ENCODE data around the gene DLL4. TPM values are rescaled to one million over a fixed set of nuclear protein-coding genes. Genes with fewer than 3 reads are reported as not detected.

DLL4 gene
- polyA plus RNA-seq, 1 donor from 2014 or later, result 2.2 TPM

DNA sequence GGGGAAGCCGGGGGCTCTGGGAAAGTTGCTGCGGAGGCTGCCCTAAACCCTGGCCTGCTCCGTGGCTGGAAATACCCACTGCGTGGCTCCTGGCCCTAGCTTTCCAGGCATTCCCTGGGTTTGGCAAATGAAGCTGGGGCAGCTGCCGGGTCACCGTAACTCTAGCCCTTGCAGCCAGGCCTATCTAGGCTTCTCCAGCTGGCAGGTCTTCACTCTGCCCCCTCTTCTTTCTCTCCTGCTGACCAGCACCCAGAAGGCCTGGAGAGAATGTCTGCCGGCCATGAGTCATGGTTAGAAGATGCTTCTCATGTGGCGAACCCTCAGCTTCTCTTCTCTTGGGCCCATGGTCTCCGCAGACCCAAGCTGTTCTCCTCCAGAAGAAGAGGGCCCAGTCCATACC is 5.6 kb upstream of the DLL4 start:
- H3K9ac ChIP-seq (ENCODE audit: low read length), result no peak overlapping the region
- no peaks in the 10 kb centered on the region for H3K36me3 ChIP-seq (ENCODE audit: insufficient read depth, low read length)
- H3K4me3 ChIP-seq (ENCODE audit: low read length), result no peak overlapping the region
- H3K79me2 ChIP-seq (replicated peaks; ENCODE audit: insufficient read depth, low read length), result no peaks in the 10 kb centered on the region
- H3K9me2 ChIP-seq (ENCODE audit: insufficient read depth, low read length), result no peaks in the 10 kb centered on the region
- no peaks in the 10 kb centered on the region for H3K9me3 ChIP-seq (ENCODE audit: low read length)
- no peak overlapping the region for H3K27ac ChIP-seq (ENCODE audit: low read length)
- no peaks in the 10 kb centered on the region for H4K20me1 ChIP-seq (ENCODE audit: insufficient read depth)
- TF ChIP-seq TAF1 (IDR thresholded peaks at IDR 0.05; ENCODE audit: low read depth) (no peak), POLR2AphosphoS5 (IDR thresholded peaks at IDR 0.05) (no peak), MXI1 (conservative IDR thresholded peaks at IDR 0.05; ENCODE audit: poor library complexity, severe bottlenecking) (no peak), SMC3 (conservative IDR thresholded peaks at IDR 0.05; ENCODE audit: poor library complexity) (no peak), RAD21 (conservative IDR thresholded peaks at IDR 0.05) (no peak), EP300 (conservative IDR thresholded peaks at IDR 0.05; ENCODE audit: poor library complexity, severe bottlenecking) (no peak), EZH2 (IDR thresholded peaks at IDR 0.05; ENCODE audit: borderline replicate concordance, insufficient read depth, low read length, poor library complexity, severe bottlenecking) (no peak)
- TF ChIP-seq, protein P1, sequence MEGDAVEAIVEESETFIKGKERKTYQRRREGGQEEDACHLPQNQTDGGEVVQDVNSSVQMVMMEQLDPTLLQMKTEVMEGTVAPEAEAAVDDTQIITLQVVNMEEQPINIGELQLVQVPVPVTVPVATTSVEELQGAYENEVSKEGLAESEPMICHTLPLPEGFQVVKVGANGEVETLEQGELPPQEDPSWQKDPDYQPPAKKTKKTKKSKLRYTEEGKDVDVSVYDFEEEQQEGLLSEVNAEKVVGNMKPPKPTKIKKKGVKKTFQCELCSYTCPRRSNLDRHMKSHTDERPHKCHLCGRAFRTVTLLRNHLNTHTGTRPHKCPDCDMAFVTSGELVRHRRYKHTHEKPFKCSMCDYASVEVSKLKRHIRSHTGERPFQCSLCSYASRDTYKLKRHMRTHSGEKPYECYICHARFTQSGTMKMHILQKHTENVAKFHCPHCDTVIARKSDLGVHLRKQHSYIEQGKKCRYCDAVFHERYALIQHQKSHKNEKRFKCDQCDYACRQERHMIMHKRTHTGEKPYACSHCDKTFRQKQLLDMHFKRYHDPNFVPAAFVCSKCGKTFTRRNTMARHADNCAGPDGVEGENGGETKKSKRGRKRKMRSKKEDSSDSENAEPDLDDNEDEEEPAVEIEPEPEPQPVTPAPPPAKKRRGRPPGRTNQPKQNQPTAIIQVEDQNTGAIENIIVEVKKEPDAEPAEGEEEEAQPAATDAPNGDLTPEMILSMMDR (IDR thresholded peaks at IDR 0.05; ENCODE audit: poor library complexity, severe bottlenecking), result no peak
- TF ChIP-seq, protein P2, sequence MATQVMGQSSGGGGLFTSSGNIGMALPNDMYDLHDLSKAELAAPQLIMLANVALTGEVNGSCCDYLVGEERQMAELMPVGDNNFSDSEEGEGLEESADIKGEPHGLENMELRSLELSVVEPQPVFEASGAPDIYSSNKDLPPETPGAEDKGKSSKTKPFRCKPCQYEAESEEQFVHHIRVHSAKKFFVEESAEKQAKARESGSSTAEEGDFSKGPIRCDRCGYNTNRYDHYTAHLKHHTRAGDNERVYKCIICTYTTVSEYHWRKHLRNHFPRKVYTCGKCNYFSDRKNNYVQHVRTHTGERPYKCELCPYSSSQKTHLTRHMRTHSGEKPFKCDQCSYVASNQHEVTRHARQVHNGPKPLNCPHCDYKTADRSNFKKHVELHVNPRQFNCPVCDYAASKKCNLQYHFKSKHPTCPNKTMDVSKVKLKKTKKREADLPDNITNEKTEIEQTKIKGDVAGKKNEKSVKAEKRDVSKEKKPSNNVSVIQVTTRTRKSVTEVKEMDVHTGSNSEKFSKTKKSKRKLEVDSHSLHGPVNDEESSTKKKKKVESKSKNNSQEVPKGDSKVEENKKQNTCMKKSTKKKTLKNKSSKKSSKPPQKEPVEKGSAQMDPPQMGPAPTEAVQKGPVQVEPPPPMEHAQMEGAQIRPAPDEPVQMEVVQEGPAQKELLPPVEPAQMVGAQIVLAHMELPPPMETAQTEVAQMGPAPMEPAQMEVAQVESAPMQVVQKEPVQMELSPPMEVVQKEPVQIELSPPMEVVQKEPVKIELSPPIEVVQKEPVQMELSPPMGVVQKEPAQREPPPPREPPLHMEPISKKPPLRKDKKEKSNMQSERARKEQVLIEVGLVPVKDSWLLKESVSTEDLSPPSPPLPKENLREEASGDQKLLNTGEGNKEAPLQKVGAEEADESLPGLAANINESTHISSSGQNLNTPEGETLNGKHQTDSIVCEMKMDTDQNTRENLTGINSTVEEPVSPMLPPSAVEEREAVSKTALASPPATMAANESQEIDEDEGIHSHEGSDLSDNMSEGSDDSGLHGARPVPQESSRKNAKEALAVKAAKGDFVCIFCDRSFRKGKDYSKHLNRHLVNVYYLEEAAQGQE (IDR thresholded peaks at IDR 0.05; ENCODE audit: borderline replicate concordance), result no peak
- peaks cover 61% of the 10 kb centered on the region for H3K27me3 ChIP-seq (ENCODE audit: insufficient read depth, low read depth, low read length)
- H3K4me2 ChIP-seq (ENCODE audit: low read length), result no peak overlapping the region
- H2AFZ ChIP-seq (ENCODE audit: low read depth, low read length), result no peak overlapping the region
- H3F3A ChIP-seq (ENCODE audit: insufficient read depth, low read length, poor library complexity, severe bottlenecking), result no peaks in the 10 kb centered on the region

DNA sequence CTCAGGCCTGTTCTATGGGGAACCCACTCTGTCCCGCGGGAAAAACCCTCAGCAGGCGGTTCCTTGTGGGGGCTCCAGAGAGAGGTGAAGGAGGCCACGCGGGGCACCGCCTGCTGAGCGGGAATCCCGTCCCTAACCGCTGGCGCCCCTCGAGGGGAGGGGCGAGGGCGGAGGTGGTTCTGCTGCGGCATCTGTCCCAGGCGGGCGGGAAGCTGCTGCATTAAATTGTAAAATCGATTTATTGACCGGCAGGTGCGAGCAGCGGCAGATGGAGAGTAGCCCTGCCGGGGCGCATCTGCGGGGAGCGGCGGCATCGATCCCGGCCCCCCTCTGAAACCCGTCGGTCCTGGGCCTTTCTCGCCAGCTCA is 3.7 kb upstream of the DLL4 start:
- Histone ChIP-seq H3K27ac (ENCODE audit: low read length) (no peak overlapping the region), H3K27me3 (ENCODE audit: insufficient read depth, low read depth, low read length) (peaks cover 80% of the 10 kb centered on the region), H3K9me3 (ENCODE audit: low read length) (no peaks in the 10 kb centered on the region), H2AFZ (ENCODE audit: low read depth, low read length) (no peak overlapping the region), H3K36me3 (ENCODE audit: insufficient read depth, low read length) (no peaks in the 10 kb centered on the region), H3K4me3 (ENCODE audit: low read length) (peak overlapping the region; percentile 61), H3K4me2 (ENCODE audit: low read length) (no peak overlapping the region), H3F3A (ENCODE audit: insufficient read depth, low read length, poor library complexity, severe bottlenecking) (peaks cover 3% of the 10 kb centered on the region), H3K9ac (ENCODE audit: low read length) (no peak overlapping the region), H3K79me2 (replicated peaks; ENCODE audit: insufficient read depth, low read length) (no peaks in the 10 kb centered on the region), H3K9me2 (ENCODE audit: insufficient read depth, low read length) (no peaks in the 10 kb centered on the region), H4K20me1 (ENCODE audit: insufficient read depth) (no peaks in the 10 kb centered on the region)
- TF ChIP-seq, protein P1 (IDR thresholded peaks at IDR 0.05; ENCODE audit: poor library complexity, severe bottlenecking), result no peak
- no peak for TF ChIP-seq MXI1 (conservative IDR thresholded peaks at IDR 0.05; ENCODE audit: poor library complexity, severe bottlenecking)
- no peak for TF ChIP-seq EP300 (conservative IDR thresholded peaks at IDR 0.05; ENCODE audit: poor library complexity, severe bottlenecking)
- TF ChIP-seq SMC3 (conservative IDR thresholded peaks at IDR 0.05; ENCODE audit: poor library complexity), result no peak
- TF ChIP-seq EZH2 (IDR thresholded peaks at IDR 0.05; ENCODE audit: borderline replicate concordance, insufficient read depth, low read length, poor library complexity, severe bottlenecking), result no peak
- TF ChIP-seq, protein P2 (IDR thresholded peaks at IDR 0.05; ENCODE audit: borderline replicate concordance), result no peak
- no peak for TF ChIP-seq RAD21 (conservative IDR thresholded peaks at IDR 0.05)
- no peak for TF ChIP-seq POLR2AphosphoS5 (IDR thresholded peaks at IDR 0.05)
- no peak for TF ChIP-seq TAF1 (IDR thresholded peaks at IDR 0.05; ENCODE audit: low read depth)

Data from neural cell (in vitro differentiated cells).